ENCODE measurements around the gene RAB6B.

RAB6B gene

GRCh38 chr3:133934996-133935842 is 39.5 kb upstream of the RAB6B start:
- Histone ChIP-seq H3K27ac (no peak overlapping the region), H3K4me3 (no peak overlapping the region)
- TF ChIP-seq CTCF (IDR thresholded peaks at IDR 0.05): no peak
- peak; percentile 38 for DNase-seq (ENCODE audit: low spot score)

- TF ChIP-seq CTCF (IDR thresholded peaks at IDR 0.05): no peak
- no peak overlapping the region for H3K27ac ChIP-seq
- no peak for DNase-seq (ENCODE audit: low spot score)
- H3K4me3 ChIP-seq: no peak overlapping the region
These were observed 38.6 kb upstream of the RAB6B start for GRCh38 chr3:133934073-133934970.

GRCh38 chr3:133933097-133934024 is 37.7 kb upstream of the RAB6B start:
- TF ChIP-seq CTCF (IDR thresholded peaks at IDR 0.05): no peak
- H3K27ac ChIP-seq: no peak overlapping the region
- no peak overlapping the region for H3K4me3 ChIP-seq
- no peak for DNase-seq (ENCODE audit: low spot score)

- TF ChIP-seq CTCF (IDR thresholded peaks at IDR 0.05): no peak
- no peak for DNase-seq (ENCODE audit: low spot score)
These were observed 36.3 kb upstream of the RAB6B start for GRCh38 chr3:133932009-133932408.

GRCh38 chr3:133931084-133931483 is 35.4 kb upstream of the RAB6B start:
- Histone ChIP-seq H3K27ac (no peak overlapping the region), H3K4me3 (no peak overlapping the region)
- DNase-seq (ENCODE audit: low spot score): no peak
- no peak for TF ChIP-seq CTCF (IDR thresholded peaks at IDR 0.05)

More at GRCh38 chr3:133932009-133932408, 36.3 kb upstream of the RAB6B start:
- H3K27ac ChIP-seq: no peak overlapping the region
- no peak overlapping the region for H3K4me3 ChIP-seq

- Histone ChIP-seq H3K4me3 (no peak overlapping the region), H3K27ac (no peak overlapping the region)
- no peak for DNase-seq (ENCODE audit: low spot score)
- no peak for TF ChIP-seq CTCF (IDR thresholded peaks at IDR 0.05)
These were observed 34.8 kb upstream of the RAB6B start for GRCh38 chr3:133930341-133930933.

Measured in coronary artery (tissue), 2 donors.